A172 (cell line): ENCODE data around the gene TMEM145. TPM values are rescaled to one million over a fixed set of nuclear protein-coding genes. Genes with fewer than 3 reads are reported as not detected.

Source experiments
- DNase-seq: peaks from one replicate; pipeline ENCODE4 v3.0.0-alpha.2; 2015; ENCODE audit warnings: low spot score
- total RNA-seq: library from RNA; depleted of rRNA; stranded (reverse); fragments of >200 nt; shearing (Covaris generic); gene quantifications from 2 replicates; pipeline ENCODE4 v1.2.3, GENCODE V29; 2014

TMEM145 gene
- total RNA-seq, 1 experiment from 2014 or later, result not detected

DNA sequence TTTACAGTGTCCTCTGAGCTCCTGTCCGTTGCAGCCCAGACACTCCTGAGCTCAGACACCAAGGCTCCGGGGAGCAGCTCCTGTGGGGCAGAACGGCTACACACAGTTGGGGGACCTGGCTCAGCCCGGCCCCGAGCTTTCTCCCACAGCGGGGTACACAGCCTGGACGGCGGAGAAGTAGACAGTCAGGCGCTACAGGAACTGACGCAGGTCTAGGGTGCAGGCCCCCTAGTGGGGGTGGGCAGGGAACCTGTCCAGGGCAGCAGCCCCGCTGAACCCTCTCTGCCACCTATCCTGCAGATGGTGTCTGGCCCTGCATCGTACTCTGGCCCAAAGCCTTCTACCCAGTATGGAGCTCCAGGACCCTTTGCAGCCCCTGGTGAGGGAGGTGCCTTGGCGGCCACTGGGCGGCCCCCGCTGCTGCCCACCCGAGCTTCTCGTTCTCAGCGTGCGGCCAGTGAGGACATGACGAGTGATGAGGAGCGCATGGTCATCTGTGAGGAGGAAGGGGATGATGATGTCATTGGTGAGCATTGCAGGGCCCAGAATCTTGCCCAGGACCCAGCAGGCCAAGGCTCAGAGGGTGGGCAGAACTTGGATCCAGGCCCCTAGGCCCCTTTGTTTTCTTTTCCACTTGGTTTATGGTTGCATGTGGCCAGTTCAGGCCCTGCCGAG lies 24.1 kb upstream of the TMEM145 start:
- DNase-seq, result no peak

- DNase-seq, result no peak
Measured at GRCh38 chr19:42289556-42290041, 23.5 kb upstream of the TMEM145 start.

DNA sequence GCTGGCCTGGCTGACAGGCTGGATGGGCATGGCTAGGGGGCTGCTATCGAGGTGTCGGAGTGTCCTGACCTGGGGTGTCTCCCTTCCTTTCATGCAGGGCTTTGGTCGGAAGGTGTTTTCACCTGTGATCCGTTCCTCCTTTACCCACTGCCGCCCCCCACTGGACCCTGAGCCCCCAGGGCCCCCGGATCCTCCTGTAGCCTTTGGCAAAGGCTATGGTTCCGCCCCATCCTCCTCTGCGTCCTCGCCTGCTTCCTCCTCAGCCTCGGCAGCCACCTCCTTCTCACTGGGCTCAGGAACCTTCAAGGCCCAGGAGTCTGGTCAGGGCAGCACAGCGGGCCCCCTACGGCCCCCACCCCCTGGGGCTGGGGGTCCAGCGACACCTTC lies 23.0 kb upstream of the TMEM145 start:
- DNase-seq, result no peak

GRCh38 chr19:42290523-42291434 lies 22.3 kb upstream of the TMEM145 start:
- DNase-seq, result peak; percentile 30

DNA sequence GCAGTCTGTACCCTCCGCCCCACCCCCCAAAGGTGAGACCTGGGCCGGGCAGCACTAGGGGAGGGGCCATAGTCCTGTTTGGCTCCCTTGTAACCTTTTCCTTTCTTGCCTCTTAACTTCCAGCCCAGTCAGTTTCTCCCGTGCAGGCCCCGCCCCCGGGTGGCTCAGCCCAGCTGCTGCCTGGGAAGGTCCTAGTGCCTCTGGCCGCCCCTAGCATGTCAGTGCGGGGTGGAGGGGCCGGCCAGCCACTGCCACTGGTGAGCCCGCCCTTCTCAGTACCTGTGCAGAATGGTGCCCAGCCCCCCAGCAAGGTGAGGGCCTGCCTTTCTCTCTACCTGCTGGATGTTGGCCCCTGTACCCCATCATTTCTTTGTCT lies 21.7 kb upstream of the TMEM145 start:
- no peak for DNase-seq

DNA sequence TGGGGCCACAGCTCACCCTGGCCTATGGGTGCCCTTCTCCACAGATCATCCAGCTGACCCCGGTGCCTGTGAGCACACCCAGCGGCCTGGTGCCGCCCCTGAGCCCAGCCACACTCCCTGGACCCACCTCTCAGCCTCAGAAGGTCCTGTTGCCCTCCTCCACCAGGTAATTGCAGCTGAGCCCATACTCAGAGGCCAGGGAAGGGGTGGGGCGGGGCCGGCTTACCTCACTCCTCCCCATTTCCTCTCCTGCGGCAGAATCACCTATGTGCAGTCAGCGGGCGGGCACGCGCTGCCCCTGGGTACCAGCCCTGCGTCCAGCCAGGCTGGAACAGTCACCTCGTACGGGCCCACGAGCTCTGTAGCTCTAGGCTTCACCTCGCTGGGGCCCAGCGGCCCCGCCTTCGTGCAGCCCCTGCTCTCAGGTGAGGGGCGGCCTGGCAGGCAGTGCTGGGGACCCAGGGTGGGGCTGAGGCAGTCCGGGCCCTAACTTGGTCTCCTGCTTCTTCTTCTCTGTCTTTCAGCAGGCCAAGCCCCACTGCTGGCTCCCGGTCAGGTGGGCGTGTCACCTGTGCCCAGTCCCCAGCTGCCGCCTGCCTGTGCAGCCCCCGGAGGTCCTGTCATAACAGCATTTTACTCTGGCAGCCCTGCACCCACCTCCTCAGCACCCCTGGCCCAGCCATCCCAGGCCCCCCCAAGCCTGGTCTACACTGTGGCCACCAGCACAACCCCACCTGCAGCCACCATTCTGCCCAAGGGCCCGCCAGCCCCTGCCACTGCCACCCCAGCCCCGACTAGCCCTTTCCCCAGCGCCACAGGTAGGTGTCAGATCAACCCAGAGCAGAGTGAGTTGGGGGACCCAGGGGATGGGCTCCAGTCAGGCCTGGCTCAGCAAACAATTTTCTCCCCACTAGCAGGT lies 20.8 kb upstream of the TMEM145 start:
- DNase-seq, result no peak

DNA sequence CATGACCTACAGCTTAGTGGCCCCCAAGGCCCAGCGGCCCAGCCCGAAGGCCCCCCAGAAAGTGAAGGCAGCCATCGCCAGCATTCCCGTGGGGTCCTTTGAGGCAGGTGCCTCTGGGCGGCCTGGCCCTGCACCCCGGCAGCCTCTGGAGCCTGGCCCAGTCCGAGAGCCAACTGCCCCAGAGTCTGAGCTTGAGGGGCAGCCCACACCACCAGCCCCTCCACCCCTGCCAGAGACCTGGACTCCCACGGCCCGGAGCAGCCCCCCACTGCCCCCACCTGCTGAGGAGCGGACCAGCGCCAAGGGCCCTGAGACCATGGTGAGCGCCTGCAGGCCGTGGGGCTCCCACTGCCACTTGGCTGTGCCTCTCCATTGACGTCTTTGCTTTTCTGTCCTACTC lies 20.1 kb upstream of the TMEM145 start:
- DNase-seq, result no peak

DNA sequence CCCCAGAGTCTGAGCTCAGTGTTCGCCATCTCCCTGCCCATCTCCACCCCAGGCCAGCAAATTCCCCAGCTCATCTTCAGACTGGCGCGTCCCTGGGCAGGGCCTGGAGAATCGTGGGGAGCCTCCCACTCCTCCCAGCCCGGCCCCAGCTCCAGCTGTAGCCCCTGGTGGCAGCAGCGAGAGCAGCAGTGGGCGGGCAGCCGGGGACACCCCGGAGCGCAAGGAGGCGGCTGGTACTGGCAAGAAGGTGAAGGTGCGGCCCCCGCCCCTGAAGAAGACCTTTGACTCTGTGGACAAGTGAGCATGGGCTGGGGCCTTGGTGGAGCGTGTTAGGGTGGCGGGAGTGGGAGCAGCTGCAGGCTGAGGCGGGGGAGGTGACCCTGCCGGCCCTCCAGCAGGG lies 19.6 kb upstream of the TMEM145 start:
- DNase-seq, result no peak

GRCh38 chr19:42293948-42294347 lies 19.2 kb upstream of the TMEM145 start:
- DNase-seq, result no peak

GRCh38 chr19:42294471-42295137 lies 18.5 kb upstream of the TMEM145 start:
- DNase-seq, result no peak

DNA sequence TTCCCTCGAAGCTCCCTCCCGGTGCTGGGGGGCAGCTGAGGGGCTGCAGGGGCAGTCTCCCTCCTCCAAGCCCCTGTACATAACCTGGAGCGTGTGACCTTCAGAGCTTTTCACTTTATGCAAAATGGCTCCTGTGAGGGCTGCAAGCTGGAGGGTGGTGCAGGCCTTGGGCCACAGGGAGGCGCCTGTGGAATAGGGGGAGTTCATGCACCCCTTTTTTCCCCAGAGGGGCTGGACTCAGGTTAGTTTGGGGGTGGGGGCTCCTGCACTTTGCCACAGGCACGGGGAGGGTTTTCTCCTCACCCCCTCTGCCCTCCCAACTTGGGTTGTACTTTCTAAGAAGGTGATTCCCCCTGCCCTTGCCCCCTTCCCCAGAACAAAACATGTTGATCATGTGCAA lies 17.8 kb upstream of the TMEM145 start:
- DNase-seq, result no peak

DNA sequence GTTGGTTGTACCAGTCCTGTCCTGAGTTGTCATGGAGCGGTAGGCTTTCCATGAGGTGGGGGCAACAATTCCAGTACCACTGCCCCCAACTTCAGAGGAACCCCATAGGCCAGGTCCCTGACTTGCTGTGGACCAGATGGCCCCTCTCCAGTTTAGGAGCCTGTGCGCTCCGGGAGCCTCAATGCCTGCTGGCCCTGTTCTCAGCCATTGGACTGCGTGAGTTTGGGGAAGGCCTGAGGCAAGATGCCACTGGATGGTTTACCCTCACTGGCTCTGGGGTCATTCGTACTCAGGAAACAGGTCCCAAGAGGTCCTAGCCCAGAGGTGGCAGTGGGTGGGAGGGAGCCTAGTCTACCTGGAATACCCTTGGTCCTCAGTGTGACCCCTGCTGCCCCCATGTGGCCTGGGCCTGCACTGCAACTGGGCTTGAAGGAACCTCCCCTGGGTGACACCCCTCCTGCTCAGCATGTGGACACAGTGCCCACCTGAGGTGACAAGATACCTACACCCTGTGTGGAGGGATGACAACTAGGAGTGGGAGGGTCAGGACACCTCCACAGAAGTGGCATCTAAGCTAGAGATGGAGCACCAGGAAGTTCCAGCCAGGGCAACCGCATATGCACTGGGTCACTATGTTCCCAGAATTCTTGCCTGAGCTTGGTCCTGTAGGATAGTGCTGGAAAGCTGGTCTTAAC lies 17.1 kb upstream of the TMEM145 start:
- peak; percentile 72 for DNase-seq

DNA sequence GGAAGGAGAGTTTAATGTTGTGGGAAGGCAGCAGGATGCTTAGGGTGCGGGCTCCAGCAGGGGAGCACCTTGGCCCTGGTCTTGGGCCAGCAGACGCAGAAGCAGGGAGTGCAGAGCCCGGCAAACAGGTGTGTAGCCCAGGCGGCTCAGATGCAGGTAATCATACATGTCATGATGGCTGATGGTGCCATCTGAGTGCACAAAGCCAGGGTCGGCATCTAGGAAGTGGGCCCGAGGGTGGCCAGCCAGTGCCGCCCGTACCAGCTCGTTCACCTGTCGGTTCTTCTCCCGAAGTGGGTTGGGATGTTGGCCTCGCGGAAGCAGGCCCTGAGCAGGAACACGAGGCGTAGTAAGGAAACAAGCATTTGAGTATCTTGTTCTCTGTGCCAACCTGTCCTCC lies 16.1 kb upstream of the TMEM145 start:
- no peak for DNase-seq

DNA sequence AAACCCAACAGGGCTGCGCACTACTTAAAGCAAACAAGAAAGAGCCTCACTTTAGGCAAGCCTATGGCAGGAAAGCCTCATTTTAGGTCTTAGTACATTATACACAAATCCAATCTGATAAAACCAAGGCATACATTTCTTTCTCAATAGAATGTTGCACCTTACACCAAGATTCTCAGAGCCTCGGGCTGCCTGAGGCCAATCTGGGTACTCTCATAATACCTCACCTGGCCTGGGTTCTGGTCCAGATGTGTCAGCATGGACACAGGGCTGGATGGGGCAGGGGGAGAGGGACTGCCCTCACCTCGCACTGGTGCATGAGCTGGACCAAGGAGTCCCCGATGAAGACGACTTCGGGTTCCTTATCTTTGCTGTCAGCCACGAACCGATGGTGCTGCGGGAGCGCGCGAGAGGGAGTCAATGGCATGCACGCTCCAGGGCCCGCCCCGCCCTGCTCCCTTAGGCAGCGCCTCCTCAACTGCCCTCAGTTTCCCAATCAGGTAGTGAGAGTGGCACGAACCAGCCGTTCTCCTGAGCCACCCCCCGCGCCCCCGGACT lies 11.4 kb upstream of the TMEM145 start, which contains the start of gene PRR19:
PRR19 (plus strand) TSS at position 487 of the 558 bp plus-strand sequence. CDS start 7,453 bp downstream, outside the sequence.
- peak; percentile 19 for DNase-seq

DNA sequence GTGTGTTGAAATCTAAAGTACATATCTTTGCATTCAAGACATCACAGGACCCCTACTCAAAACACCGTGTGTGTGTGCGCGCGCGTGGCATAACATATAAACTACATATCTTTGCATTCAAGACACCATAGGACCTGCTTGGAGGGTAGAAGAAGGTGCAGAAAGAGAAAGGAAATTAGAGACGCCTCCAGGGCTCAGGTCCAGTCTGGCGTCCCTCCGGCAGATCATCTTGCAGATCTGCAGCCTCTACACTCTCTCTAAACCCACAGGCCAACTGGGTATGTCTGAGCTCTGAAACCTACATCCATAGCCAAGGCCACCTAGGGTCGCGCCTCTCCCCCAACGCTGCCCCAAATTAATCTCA lies 10.0 kb upstream of the TMEM145 start:
- no peak for DNase-seq

- no peak for DNase-seq
Measured at GRCh38 chr19:42303876-42304275, 9.2 kb upstream of the TMEM145 start.

DNA sequence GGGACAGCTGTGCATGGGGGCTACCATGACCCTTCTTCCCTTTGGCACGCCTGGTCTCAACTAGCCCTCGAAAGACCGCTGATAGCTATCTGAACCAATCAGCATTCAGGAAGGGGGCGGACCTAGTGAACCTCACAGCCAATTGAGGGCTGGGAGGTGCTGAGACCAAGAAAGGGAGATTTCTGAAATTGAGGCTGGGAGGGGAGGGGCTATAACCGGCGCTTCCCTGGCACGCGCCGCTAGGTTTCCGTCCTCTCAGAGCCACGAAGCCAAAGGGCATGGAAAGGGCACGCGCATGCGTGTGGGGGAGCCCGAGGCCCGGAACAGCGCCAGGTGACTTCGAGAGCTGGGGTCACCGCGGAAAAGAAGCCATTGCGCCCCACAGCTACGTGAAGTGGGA lies 6.5 kb upstream of the TMEM145 start:
- no peak for DNase-seq

GRCh38 chr19:42309686-42310085 lies 3.4 kb upstream of the TMEM145 start:
- DNase-seq, result no peak

DNA sequence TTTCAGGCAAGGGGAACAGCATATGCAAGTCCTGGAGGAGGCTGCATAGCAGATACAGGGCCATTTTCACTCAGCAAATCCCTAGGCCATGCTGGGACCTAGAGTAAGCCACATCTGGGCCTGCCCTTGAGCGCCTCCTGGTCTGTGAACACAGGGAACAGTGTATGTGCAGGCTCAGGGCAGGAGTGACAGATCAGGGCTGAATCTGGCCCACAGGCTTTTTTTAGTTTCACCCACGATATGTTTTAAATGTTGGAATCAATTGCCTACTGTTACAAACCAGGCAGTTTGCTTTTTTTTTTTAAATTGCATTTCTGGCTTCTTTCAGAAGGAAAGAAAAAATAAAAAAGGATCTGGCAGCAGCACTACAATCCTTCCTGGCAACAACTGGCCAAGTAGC lies 1.5 kb upstream of the TMEM145 start:
- no peak for DNase-seq

DNA sequence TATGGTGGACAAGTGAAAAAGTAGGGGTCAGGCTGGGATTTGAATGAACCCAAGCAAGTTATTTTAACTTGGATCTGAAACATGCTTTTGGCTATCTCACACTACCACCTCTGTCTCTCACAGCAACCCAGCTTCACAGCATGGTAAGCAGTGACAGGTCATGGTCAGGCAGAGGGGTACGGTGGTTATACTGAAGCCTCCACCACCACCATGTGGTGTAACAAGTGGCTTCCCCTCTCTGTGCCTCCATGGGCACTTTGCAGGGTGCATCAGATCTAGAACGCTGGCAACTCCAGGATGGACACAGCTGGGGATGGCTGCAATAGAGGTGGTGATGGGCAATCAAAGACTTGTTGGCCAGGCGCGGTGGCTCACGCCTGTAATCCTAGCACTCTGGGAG lies 739 bp upstream of the TMEM145 start:
- no peak for DNase-seq
